Measurements from ENCODE around the gene RBM8A.

GRCh38 chr1:145884675-145885074 is 42.6 kb downstream of the RBM8A start:
- TF ChIP-seq CTCF (IDR thresholded peaks at IDR 0.05 in 4 of 5, conservative IDR thresholded peaks at IDR 0.05 in 1 of 5) (no peak), POLR2A (IDR thresholded peaks at IDR 0.05) (no peak)
